GM23338 (cell line): Measurements from ENCODE around the gene TRIM67. TPM values are rescaled to one million over a fixed set of nuclear protein-coding genes. Genes with fewer than 3 reads are reported as not detected.

ENCODE experiments used
- EZH2phosphoT487 ChIP-seq: fragments of 200-600 bp; sonication (generic); IDR thresholded peaks from one replicate; pipeline ENCODE4 v1.8.1; 2018; ENCODE audit warnings: antibody characterized with exemption; ENCODE audit not compliant: unreplicated experiment
- ZNF462 ChIP-seq: fragments of 250-450 bp; sonication (Bioruptor Pico); IDR thresholded peaks from 2 replicates; pipeline ENCODE4 v1.5.0; 2020; ENCODE audit warnings: mild to moderate bottlenecking, moderate library complexity
- polyA plus RNA-seq: library from polyadenylated mRNA; unstranded; fragments of >200 nt; fragmentation: Nextera tagmentation; extraction: Ambion mirVana; gene quantifications from 2 replicates; pipeline ENCODE4 v1.2.1, GENCODE V29; 2016
- total RNA-seq: library from RNA; depleted of rRNA; stranded (reverse); fragments of >200 nt; shearing (Covaris generic); gene quantifications from 2 replicates; pipeline ENCODE4 v1.2.3, GENCODE V29; 2014
- TF ChIP-seq, protein P1 (sequence below): IDR thresholded peaks from one replicate; pipeline ENCODE4 v1.6.1; 2018; ENCODE audit warnings: antibody characterized with exemption; ENCODE audit not compliant: unreplicated experiment

TRIM67 gene
- total and polyA plus RNA-seq, 2 experiments from 2014 or later, result 0.03 TPM; not detected in 1

DNA sequence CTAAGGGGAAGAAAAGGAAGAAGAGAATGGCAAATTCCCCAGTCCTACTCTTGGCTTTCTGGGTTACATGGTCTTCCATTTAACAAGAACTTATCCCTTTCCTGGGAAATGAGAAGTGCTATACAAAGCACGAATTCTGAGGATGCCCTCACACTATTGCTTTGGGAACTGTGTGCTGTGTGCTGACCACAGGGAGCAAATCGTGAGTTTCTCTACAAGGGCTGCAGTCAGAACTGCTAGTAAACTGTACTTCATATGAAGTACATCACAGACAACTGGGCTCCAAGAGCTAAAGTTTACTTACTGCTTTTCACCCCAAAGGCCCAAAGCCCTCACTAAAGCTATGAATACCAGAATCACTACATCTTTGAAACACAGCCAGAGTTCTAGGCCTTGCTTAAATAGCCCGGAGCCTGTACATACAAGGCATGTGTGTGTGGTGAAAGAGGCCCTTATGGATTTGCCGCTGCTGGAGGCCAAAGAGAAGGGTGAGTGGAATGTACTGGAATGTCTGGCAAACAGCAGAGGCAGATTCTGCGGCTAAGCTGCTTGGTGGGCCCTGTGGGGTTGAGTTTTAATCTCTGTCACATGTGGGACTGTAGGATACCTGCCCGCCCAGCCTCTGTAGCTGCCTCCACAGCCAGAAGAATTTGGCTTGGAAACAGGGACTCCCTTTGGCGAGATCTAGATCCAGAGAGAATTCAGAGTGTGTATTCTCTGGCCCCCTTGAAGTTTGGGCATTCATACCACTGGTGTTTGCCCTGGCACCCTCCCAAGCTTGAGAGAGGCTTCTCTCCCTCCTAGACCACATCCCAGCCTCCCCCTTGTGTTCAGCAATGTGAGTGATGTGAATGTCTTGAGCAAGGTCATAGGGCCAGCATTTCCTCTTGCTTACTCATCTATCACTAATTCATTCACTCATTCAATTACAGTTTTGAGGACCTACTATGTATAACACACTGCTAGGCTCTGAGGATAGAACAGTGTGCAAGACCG, 21.9 kb upstream of the TRIM67 start (continued):
- TF ChIP-seq ZNF462 (CRISPR knock-in tag), result no peak
- TF ChIP-seq, protein P1, sequence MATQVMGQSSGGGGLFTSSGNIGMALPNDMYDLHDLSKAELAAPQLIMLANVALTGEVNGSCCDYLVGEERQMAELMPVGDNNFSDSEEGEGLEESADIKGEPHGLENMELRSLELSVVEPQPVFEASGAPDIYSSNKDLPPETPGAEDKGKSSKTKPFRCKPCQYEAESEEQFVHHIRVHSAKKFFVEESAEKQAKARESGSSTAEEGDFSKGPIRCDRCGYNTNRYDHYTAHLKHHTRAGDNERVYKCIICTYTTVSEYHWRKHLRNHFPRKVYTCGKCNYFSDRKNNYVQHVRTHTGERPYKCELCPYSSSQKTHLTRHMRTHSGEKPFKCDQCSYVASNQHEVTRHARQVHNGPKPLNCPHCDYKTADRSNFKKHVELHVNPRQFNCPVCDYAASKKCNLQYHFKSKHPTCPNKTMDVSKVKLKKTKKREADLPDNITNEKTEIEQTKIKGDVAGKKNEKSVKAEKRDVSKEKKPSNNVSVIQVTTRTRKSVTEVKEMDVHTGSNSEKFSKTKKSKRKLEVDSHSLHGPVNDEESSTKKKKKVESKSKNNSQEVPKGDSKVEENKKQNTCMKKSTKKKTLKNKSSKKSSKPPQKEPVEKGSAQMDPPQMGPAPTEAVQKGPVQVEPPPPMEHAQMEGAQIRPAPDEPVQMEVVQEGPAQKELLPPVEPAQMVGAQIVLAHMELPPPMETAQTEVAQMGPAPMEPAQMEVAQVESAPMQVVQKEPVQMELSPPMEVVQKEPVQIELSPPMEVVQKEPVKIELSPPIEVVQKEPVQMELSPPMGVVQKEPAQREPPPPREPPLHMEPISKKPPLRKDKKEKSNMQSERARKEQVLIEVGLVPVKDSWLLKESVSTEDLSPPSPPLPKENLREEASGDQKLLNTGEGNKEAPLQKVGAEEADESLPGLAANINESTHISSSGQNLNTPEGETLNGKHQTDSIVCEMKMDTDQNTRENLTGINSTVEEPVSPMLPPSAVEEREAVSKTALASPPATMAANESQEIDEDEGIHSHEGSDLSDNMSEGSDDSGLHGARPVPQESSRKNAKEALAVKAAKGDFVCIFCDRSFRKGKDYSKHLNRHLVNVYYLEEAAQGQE, result no peak
- TF ChIP-seq EZH2phosphoT487, result no peak
